ENCODE measurements around the gene SELENON. TPM values are rescaled to one million over a fixed set of nuclear protein-coding genes. Genes with fewer than 3 reads are reported as not detected.

Gene SELENON
- total and polyA plus RNA-seq, 10 of the 15 experiments (the other 5 are each of a cell fraction or from before 2014, with no cell fraction given) = 0.07 to 5.1 (median 0.80) TPM

- 92% methylated on average over 1 of the region's 1 CpG for WGBS (ENCODE audit: insufficient coverage, insufficient replicate concordance, low lambda C conversion rate, missing lambda C conversion rate)
- no peak for ATAC-seq
- Histone ChIP-seq H3K4me2 (ENCODE audit: control insufficient read depth, insufficient read depth) (peak overlapping the region; percentile 78), H3K9ac (ENCODE audit: control insufficient read depth, insufficient read depth, low read length) (no peak overlapping the region), H2AFZ (ENCODE audit: control insufficient read depth, low read depth, low read length) (no peak overlapping the region), H3K79me2 (ENCODE audit: control insufficient read depth, insufficient read depth, low read length) (no peaks in the 10 kb centered on the region), H3K4me3 (no peak overlapping the region), H3K9me3 (replicated peaks; ENCODE audit: control insufficient read depth, insufficient read depth, low read length) (no peaks in the 10 kb centered on the region; the same call in 2 of the 3 replicates), H4K20me1 (ENCODE audit: control insufficient read depth, insufficient read depth) (no peaks in the 10 kb centered on the region), H3K27me3 (replicated peaks in 1 of 2; ENCODE audit: control insufficient read depth in 2 of 2, insufficient read depth in 2 of 2, low read length in 1 of 2) (no peaks in the 10 kb centered on the region), H3K36me3 (ENCODE audit: control insufficient read depth in 2 of 2, insufficient read depth in 2 of 2, low read length in 1 of 2) (no peaks in the 10 kb centered on the region), H3K27ac (ENCODE audit: control insufficient read depth, insufficient read depth) (no peak overlapping the region), H3K4me1 (ENCODE audit: control insufficient read depth, insufficient read depth, low read length) (peaks cover 33% of the 10 kb centered on the region)
- in situ Hi-C loops (cut with MboI) (loop anchor here (25.0 kb wide), 1 partner anchor 391 kb away; the partner anchor contains the start of gene RHCE), intact Hi-C loops (cut with micrococcal nuclease; ENCODE audit: unreplicated experiment) (loop anchor here (5.0 to 10.0 kb wide), 2 partner anchors 126 to 559 kb away; partner anchors contain the start of gene RSRP1)
- ChIA-PET RAD21 (ENCODE audit: unreplicated experiment) (interaction anchor here (1.3 to 2.3 kb wide), 3 partner anchors 16 to 276 kb away, joined by 3 to 6 read pairs (median 5); partner anchors contain the start of gene MTFR1L), CTCF (interaction anchor here (0.7 to 8.4 kb wide), 7 partner anchors 8 to 282 kb away, joined by 3 to 63 read pairs (median 4); partner anchors contain the start of gene MTFR1L), POLR2A (interaction anchor here (0.7 to 1.6 kb wide), 4 partner anchors 16 to 260 kb away, joined by 3 to 6 read pairs (median 4); partner anchors contain the start of genes LDLRAP1 and MTFR1L), SMC1A (ENCODE audit: uncharacterized antibody, unreplicated experiment) (interaction anchor here (0.9 to 2.2 kb wide), 5 partner anchors 11 to 368 kb away, joined by 3 to 7 read pairs (median 3); no protein-coding TSS in a partner anchor)
- no peak for DNase-seq (ENCODE audit: low read depth, low spot score)
- BruUV-seq (replicated peaks) = no TSS peak
- no peak for FAIRE-seq
- TF ChIP-seq PRDM15 (CRISPR knock-in tag; IDR thresholded peaks at IDR 0.05) (no peak), GABPA (IDR thresholded peaks at IDR 0.05; ENCODE audit: low read depth) (no peak), PML (IDR thresholded peaks at IDR 0.05; ENCODE audit: low read length) (no peak), BHLHE40 (IDR thresholded peaks at IDR 0.05; ENCODE audit: borderline replicate concordance in 1 of 2, low read depth in 2 of 2, low read length in 1 of 2) (no peak), ZBED1 (IDR thresholded peaks at IDR 0.05; ENCODE audit: borderline replicate concordance) (no peak), REST (IDR thresholded peaks at IDR 0.05; ENCODE audit: low read depth, low read length) (no peak), CHD2 (IDR thresholded peaks at IDR 0.05; ENCODE audit: borderline replicate concordance, low read depth, low read length) (no peak), BACH1 (IDR thresholded peaks at IDR 0.05; ENCODE audit: borderline replicate concordance) (no peak), STAT1 (conservative IDR thresholded peaks at IDR 0.05) (no peak), MXI1 (IDR thresholded peaks at IDR 0.05; ENCODE audit: low read depth, low read length) (no peak), E4F1 (IDR thresholded peaks at IDR 0.05; ENCODE audit: borderline replicate concordance, partially characterized antibody) (no peak), MYB (IDR thresholded peaks at IDR 0.05; ENCODE audit: borderline replicate concordance, low read depth, low read length) (no peak), ZNF274 (IDR thresholded peaks at IDR 0.05; ENCODE audit: insufficient read depth, insufficient read length) (no peak), ATF7 (IDR thresholded peaks at IDR 0.05; ENCODE audit: low read depth) (no peak), FOS (IDR thresholded peaks at IDR 0.05; ENCODE audit: borderline replicate concordance, extremely low read depth, insufficient read length) (no peak)
These were observed 3.4 kb downstream of the SELENON start for GRCh38 chr1:25803368-25803767.

Data from GM12878 (cell line).